PFSK-1 (cell line): Measurements from ENCODE around the gene CLEC3B.

Source experiments
- POLR2AphosphoS5 ChIP-seq: IDR thresholded peaks from 2 replicates; pipeline ENCODE4 v1.6.1; 2012; ENCODE audit warnings: low read depth, mild to moderate bottlenecking, control low read depth, low read length, moderate library complexity
- REST ChIP-seq, 2 experiments: IDR thresholded peaks; 2 replicates each; pipeline versions ENCODE4 v1.6.1 to v1.8.0; 2011 to 2012; ENCODE audit warnings: low read depth in 2 of 2, low read length in 2 of 2, control low read depth in 1 of 2, inconsistent platforms in 1 of 2, mild to moderate bottlenecking in 1 of 2, moderate library complexity in 1 of 2; ENCODE audit not compliant: insufficient read depth in 1 of 2
- TAF1 ChIP-seq: IDR thresholded peaks from 2 replicates; pipeline ENCODE4 v1.6.1; 2012; ENCODE audit warnings: low read length, control low read depth, borderline replicate concordance; ENCODE audit not compliant: insufficient read depth

- TF ChIP-seq POLR2AphosphoS5, result no peak
- TF ChIP-seq TAF1, result no peak
- no peak for TF ChIP-seq REST (IDR thresholded peaks at IDR 0.05; ENCODE audit: insufficient read depth in 1 of 2, low read depth in 2 of 2, low read length in 2 of 2)
Observed at GRCh38 chr3:45021524-45022297, 4.4 kb upstream of the CLEC3B start.
